ENCODE measurements around the gene RXFP1.

RXFP1 gene

DNA sequence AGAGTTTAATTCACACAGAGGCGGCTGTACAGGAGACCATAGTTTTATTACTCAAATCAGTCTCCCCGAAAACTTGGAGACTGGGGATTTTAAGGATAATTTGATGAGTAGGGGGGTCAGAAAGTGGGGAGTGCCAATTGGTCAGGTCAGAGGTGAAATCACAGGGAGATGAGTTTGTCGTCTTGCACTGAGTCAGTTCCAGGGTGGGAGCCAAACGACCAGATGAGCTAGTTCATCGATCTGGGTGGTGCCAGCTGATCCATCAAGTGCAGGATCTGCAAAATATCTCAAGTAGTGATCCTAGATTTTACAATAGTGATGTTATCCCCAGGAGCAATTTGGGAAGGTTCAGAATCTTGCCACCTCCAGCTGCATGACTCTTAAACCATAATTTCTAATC lies 154.4 kb downstream of the RXFP1 start:
- no peak for DNase-seq

GRCh38 chr4:158678767-158679166 lies 157.1 kb downstream of the RXFP1 start:
- no peak for DNase-seq

GRCh38 chr4:158681629-158682028 lies 159.9 kb downstream of the RXFP1 start:
- no peak for DNase-seq

DNA sequence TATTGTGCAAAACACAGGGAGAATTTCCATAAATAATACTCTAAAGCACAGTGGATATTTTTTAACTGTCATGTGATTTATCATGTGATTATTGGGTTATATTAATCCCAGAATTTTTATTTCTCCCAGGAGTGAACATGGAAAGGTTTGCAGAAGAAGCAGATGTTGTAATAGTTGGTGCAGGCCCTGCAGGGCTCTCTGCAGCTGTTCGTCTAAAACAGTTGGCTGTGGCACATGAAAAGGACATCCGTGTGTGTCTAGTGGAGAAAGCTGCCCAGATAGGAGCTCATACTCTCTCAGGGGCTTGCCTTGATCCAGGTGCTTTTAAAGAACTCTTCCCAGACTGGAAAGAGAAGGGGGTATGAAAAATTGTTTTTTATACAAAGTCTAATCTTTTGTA lies 160.4 kb downstream of the RXFP1 start:
- no peak for DNase-seq

DNA sequence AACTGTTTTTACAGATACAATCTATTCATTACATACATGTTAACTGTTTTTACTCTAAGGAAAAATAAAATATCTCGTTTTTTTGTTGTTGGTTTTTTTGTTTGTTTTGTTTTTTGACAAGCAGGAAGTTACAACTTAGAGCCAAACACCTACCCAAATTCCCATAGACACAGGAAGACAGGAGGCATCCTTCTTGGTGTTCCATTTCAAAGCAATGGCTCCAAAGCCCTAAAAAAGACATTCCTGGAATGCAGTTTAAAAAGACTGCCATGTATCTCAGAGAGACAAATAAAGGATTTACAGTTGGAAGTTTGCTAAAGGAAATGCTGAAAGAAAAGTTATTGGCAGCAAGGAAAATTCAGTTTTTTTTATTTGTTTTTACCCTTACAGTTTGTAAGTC lies 167.1 kb downstream of the RXFP1 start:
- no peak for DNase-seq

Data from NCI-H345 (cell line).